Measurements from ENCODE around the gene SLC15A3. TPM values are rescaled to one million over a fixed set of nuclear protein-coding genes. Genes with fewer than 3 reads are reported as not detected.
A peak's percentile ranks its signal among the peaks of the same experiment; 100 is the strongest.

The SLC15A3 gene
- total and polyA plus RNA-seq, 3 experiments from 2014 or later, result 1.2 to 1.5 TPM; not detected in 1

DNA sequence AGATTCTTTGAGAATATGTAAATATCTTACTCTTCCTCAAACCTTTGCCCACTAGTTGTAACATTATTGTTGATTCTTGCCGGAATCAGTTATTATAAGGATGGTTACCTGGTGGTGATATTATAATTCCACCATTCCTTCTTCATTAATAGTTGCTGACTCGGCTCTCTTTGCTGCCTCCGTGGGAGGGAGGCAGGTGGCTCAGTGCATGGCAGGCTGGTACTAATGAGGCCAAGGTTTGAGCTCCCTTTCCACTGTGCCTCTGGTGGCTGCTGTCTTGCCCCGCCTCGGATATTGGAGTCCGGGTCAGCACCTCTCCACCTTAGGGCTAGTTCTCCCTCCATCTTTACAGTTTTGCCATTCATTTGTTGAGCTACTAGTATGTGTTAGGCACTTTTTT is 32.2 kb upstream of the SLC15A3 start:
- ChIA-PET POLR2A (interaction anchor here (0.6 kb wide), 1 partner anchor 9 kb away, joined by 3 read pairs; no protein-coding TSS in a partner anchor), CTCF (interaction anchor here (1.1 to 1.2 kb wide), 2 partner anchors 9 to 58 kb away, joined by 3 read pairs; no protein-coding TSS in a partner anchor)
- Mint-ChIP-seq H3K27ac (peak overlapping the region; percentile 84 to 98 (median 94)), H3K36me3 (peaks cover 10 to 84% (median 16%) of the 10 kb centered on the region in 3 donors), H3K4me3 (peak overlapping the region; percentile 27 to 85 (median 69)), H3K9me3 (no peaks in the 10 kb centered on the region), H3K4me1 (peaks cover 82 to 99% (median 95%) of the 10 kb centered on the region in 3 donors), H3K27me3 (no peaks in the 10 kb centered on the region)
- H3K36me3 ChIP-seq (ENCODE audit: insufficient read depth, low read length), result peaks cover 17% of the 10 kb centered on the region
- peaks cover 96% of the 10 kb centered on the region for H3K4me1 ChIP-seq (ENCODE audit: insufficient read depth, low read length)
- H3K27me3 ChIP-seq (ENCODE audit: insufficient read depth, low read length, poor library complexity, severe bottlenecking), result no peaks in the 10 kb centered on the region
- no peak for DNase-seq
- no peak overlapping the region for H3K27ac ChIP-seq (ENCODE audit: low read depth, low read length)
- H3K4me3 ChIP-seq (ENCODE audit: low read length), result peak overlapping the region; percentile 21
- no peaks in the 10 kb centered on the region for H3K9me3 ChIP-seq (ENCODE audit: low read length)

DNA sequence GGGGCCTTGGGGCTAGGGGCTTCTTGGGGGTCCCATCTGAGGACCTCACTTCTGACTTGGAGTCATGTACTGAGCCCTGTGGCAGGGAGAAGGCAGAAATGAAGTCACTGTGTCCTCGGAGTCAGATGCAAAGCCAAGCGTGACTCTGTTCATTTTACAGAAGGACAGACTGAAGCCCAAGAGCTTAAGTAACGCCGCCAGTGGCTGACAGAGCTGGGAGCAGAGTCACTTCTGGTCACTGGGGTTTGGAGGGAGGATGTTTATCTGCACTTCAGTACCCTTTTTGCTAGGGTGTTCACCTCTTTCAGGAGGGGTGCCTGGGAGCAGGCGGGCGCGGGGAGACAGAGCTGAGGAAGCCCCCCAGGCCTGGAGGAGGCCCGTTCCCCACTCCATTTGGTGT is 30.2 kb upstream of the SLC15A3 start:
- Mint-ChIP-seq H3K4me1 (peaks cover 86 to 99% (median 95%) of the 10 kb centered on the region in 3 donors), H3K9me3 (no peaks in the 10 kb centered on the region), H3K4me3 (peak overlapping the region; percentile 63 to 90 (median 69)), H3K27ac (peak overlapping the region; percentile 84 to 98 (median 95)), H3K36me3 (peaks cover 10 to 83% (median 13%) of the 10 kb centered on the region in 3 donors), H3K27me3 (no peaks in the 10 kb centered on the region)
- peak in 2 of 5 donors; percentile 50 to 56 for DNase-seq
- H3K4me3 ChIP-seq (ENCODE audit: low read length), result peak overlapping the region; percentile 29
- H3K36me3 ChIP-seq (ENCODE audit: insufficient read depth, low read length), result peaks cover 19% of the 10 kb centered on the region
- POLR2A ChIA-PET, result interaction anchor here (1.8 kb wide), 1 partner anchor 60 kb away, joined by 5 read pairs; no protein-coding TSS in a partner anchor
- no peak overlapping the region for H3K27ac ChIP-seq (ENCODE audit: low read depth, low read length)
- H3K27me3 ChIP-seq (ENCODE audit: insufficient read depth, low read length, poor library complexity, severe bottlenecking), result no peaks in the 10 kb centered on the region
- peaks cover 96% of the 10 kb centered on the region for H3K4me1 ChIP-seq (ENCODE audit: insufficient read depth, low read length)
- H3K9me3 ChIP-seq (ENCODE audit: low read length), result no peaks in the 10 kb centered on the region
- CTCF ChIA-PET, result interaction anchor here (0.7 to 2.0 kb wide), 7 partner anchors 10 to 67 kb away, joined by 3 to 9 read pairs (median 4); partner anchors contain the start of gene CD6

DNA sequence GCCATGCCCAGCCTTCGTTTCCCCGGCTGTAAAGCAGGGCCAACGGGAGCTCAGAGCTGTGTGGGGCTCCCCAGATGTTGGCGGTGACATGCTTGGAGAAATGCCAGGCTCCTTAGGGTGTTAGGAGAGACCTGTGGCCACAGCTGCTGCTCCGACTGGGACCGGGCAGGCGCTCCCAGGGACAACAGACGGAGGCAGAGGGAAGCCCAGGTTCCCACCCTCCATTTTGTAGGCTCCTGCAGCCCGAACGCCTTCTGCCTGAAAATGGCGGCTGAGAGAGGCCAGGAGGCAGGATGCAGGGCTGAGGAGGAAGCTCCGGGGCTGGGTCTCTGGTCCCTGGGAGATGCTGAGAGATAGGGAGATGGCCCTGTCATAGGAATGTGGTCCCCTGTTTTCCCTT is 29.5 kb upstream of the SLC15A3 start:
- Histone ChIP-seq H3K4me1 (ENCODE audit: insufficient read depth, low read length) (peaks cover 96% of the 10 kb centered on the region), H3K27ac (ENCODE audit: low read depth, low read length) (no peak overlapping the region), H3K36me3 (ENCODE audit: insufficient read depth, low read length) (peaks cover 25% of the 10 kb centered on the region), H3K27me3 (ENCODE audit: insufficient read depth, low read length, poor library complexity, severe bottlenecking) (no peaks in the 10 kb centered on the region), H3K4me3 (ENCODE audit: low read length) (peak overlapping the region; percentile 2), H3K9me3 (ENCODE audit: low read length) (no peaks in the 10 kb centered on the region)
- ChIA-PET POLR2A (interaction anchor here (1.7 to 1.8 kb wide), 2 partner anchors 61 to 99 kb away, joined by 5 to 6 read pairs; no protein-coding TSS in a partner anchor), CTCF (interaction anchor here (1.4 to 2.0 kb wide), 3 partner anchors 10 to 42 kb away, joined by 4 to 9 read pairs (median 5); partner anchors contain the start of gene CD6)
- no peak for DNase-seq
- H3K27ac Mint-ChIP-seq, result peak overlapping the region; percentile 72 to 98 (median 86)
- H3K9me3 Mint-ChIP-seq, result no peaks in the 10 kb centered on the region
- peaks cover 13 to 82% (median 14%) of the 10 kb centered on the region in 3 donors for H3K36me3 Mint-ChIP-seq
- peak overlapping the region in 6 of 7 donors; percentile 3 to 77 (median 54) for H3K4me3 Mint-ChIP-seq
- no peaks in the 10 kb centered on the region for H3K27me3 Mint-ChIP-seq
- H3K4me1 Mint-ChIP-seq, result peaks cover 84 to 99% (median 95%) of the 10 kb centered on the region in 3 donors

DNA sequence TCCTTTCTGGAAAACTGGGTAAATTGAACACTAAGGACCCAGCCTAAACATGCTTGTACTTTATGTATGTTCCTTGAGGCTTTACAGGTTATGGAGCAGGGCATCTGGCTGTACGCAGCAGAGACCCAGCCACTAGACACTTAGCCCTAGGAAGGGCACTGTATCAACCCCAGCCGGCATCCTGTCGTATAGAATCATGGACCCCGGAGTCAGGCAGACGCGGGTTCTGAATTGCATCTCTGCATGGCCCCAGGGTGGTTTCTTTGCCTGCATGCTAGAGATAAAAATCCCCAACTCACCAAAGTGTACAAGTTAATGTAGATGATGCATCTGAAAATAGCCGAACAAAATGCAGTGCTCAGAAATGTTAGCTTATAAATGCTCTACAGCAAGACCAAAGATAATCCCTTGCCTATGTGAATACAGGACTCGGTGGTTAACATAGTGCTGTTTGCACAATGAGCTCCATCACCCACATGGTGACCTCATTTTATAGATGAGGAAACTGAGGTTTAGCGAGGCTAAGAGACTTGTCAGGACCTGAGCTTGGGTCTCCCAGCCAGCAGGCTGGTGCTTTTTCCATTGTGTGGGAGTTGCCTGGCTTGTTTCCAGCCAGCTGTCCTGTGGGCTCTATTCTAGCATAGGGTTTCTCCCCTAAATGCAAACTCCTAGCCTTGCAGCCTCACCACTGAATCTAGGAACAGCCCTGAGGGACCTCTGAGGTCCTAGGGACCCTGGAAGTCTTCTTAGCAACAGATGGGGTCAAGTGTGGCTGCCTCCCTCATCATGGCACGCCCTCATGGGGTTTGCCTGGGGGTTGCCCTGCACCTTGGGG is 26.8 kb upstream of the SLC15A3 start:
- H3K27ac Mint-ChIP-seq, result peak overlapping the region; percentile 87 to 99 (median 96)
- no peaks in the 10 kb centered on the region for H3K27me3 Mint-ChIP-seq
- Histone ChIP-seq H3K4me3 (ENCODE audit: low read length) (peak overlapping the region; percentile 17), H3K27me3 (ENCODE audit: insufficient read depth, low read length, poor library complexity, severe bottlenecking) (no peaks in the 10 kb centered on the region), H3K9me3 (ENCODE audit: low read length) (no peaks in the 10 kb centered on the region), H3K36me3 (ENCODE audit: insufficient read depth, low read length) (peaks cover 27% of the 10 kb centered on the region), H3K27ac (ENCODE audit: low read depth, low read length) (peak overlapping the region; percentile 29), H3K4me1 (ENCODE audit: insufficient read depth, low read length) (peaks cover 87% of the 10 kb centered on the region)
- ChIA-PET CTCF (interaction anchor here (1.0 to 1.7 kb wide), 3 partner anchors 9 to 141 kb away, joined by 3 to 4 read pairs (median 4); no protein-coding TSS in a partner anchor), POLR2A (interaction anchor here (0.7 to 1.6 kb wide), 6 partner anchors 45 to 143 kb away, joined by 3 to 11 read pairs (median 4); no protein-coding TSS in a partner anchor)
- H3K9me3 Mint-ChIP-seq, result no peaks in the 10 kb centered on the region
- DNase-seq, result peak in 4 of 5 donors; percentile 41 to 72 (median 54)
- peaks cover 9 to 86% (median 14%) of the 10 kb centered on the region in 3 donors for H3K36me3 Mint-ChIP-seq
- peaks cover 82 to 95% (median 94%) of the 10 kb centered on the region in 3 donors for H3K4me1 Mint-ChIP-seq
- peak overlapping the region; percentile 70 to 84 (median 81) for H3K4me3 Mint-ChIP-seq

DNA sequence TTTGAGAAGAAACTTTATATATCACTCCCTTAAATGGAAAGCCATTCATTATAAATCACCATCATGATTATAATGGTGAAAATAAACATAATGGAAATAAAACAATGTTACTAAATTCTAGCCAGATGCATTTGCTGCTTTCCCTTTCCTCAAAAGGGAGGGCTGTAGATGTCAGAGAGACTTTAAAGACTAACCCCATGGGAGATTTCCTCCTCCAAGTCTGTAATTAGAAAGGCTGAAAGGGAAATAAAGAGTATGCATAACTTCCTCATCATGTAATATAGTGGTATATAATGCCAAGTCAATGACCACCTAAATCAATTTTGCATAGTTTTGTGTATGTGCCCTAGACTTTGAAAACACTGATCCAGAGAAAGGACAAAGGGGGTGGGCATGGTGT is 25.9 kb upstream of the SLC15A3 start:
- ChIA-PET POLR2A (interaction anchor here (1.5 kb wide), 1 partner anchor 8 kb away, joined by 8 read pairs; no protein-coding TSS in a partner anchor), CTCF (interaction anchor here (0.8 to 1.7 kb wide), 5 partner anchors 8 to 152 kb away, joined by 3 to 5 read pairs (median 4); no protein-coding TSS in a partner anchor)
- H3K27ac Mint-ChIP-seq, result peak overlapping the region; percentile 87 to 99 (median 96)
- Histone ChIP-seq H3K9me3 (ENCODE audit: low read length) (no peaks in the 10 kb centered on the region), H3K27ac (ENCODE audit: low read depth, low read length) (no peak overlapping the region), H3K27me3 (ENCODE audit: insufficient read depth, low read length, poor library complexity, severe bottlenecking) (no peaks in the 10 kb centered on the region), H3K4me3 (ENCODE audit: low read length) (peak overlapping the region; percentile 17), H3K4me1 (ENCODE audit: insufficient read depth, low read length) (peaks cover 80% of the 10 kb centered on the region), H3K36me3 (ENCODE audit: insufficient read depth, low read length) (peaks cover 27% of the 10 kb centered on the region)
- H3K27me3 Mint-ChIP-seq, result no peaks in the 10 kb centered on the region
- H3K36me3 Mint-ChIP-seq, result peaks cover 4 to 86% (median 10%) of the 10 kb centered on the region in 3 donors
- peak overlapping the region; percentile 49 to 88 (median 77) for H3K4me3 Mint-ChIP-seq
- no peaks in the 10 kb centered on the region for H3K9me3 Mint-ChIP-seq
- H3K4me1 Mint-ChIP-seq, result peaks cover 79 to 91% (median 87%) of the 10 kb centered on the region in 3 donors
- DNase-seq, result no peak

DNA sequence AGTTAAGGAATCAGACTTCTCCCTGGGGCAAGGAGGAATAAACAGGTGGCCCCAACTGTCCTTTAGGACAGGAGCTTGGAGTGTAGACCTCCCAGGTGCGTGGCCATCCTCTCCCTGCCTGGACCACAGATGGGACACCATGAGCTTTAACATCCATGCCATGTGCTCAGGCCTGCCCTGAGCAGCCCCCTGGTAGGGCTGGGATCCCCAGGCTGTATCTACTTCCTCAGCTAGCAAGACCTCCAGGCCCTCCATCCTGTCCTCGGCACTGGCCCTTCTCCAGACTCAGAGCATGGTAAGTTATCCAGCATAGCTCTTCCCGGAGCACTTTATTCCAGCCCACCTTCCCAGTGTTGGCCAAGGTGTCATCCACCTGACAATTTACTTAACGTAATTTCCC is 25.2 kb upstream of the SLC15A3 start:
- Mint-ChIP-seq H3K27ac (peak overlapping the region; percentile 73 to 99 (median 94)), H3K4me1 (peaks cover 74 to 85% (median 81%) of the 10 kb centered on the region in 3 donors), H3K4me3 (peak overlapping the region; percentile 19 to 88 (median 70)), H3K9me3 (no peaks in the 10 kb centered on the region), H3K27me3 (peaks cover 0 to 1% of the 10 kb centered on the region in 2 donors), H3K36me3 (peaks cover 10 to 86% (median 10%) of the 10 kb centered on the region in 3 donors)
- ChIA-PET CTCF (interaction anchor here (0.8 to 1.7 kb wide), 10 partner anchors 8 to 152 kb away, joined by 3 to 5 read pairs (median 4); no protein-coding TSS in a partner anchor), POLR2A (interaction anchor here (0.7 to 1.5 kb wide), 2 partner anchors 9 to 11 kb away, joined by 4 to 8 read pairs; no protein-coding TSS in a partner anchor)
- no peak overlapping the region for H3K4me3 ChIP-seq (ENCODE audit: low read length)
- no peak for DNase-seq
- H3K9me3 ChIP-seq (ENCODE audit: low read length), result no peaks in the 10 kb centered on the region
- H3K4me1 ChIP-seq (ENCODE audit: insufficient read depth, low read length), result peaks cover 74% of the 10 kb centered on the region
- H3K27me3 ChIP-seq (ENCODE audit: insufficient read depth, low read length, poor library complexity, severe bottlenecking), result no peaks in the 10 kb centered on the region
- no peak overlapping the region for H3K27ac ChIP-seq (ENCODE audit: low read depth, low read length)
- H3K36me3 ChIP-seq (ENCODE audit: insufficient read depth, low read length), result peaks cover 27% of the 10 kb centered on the region

DNA sequence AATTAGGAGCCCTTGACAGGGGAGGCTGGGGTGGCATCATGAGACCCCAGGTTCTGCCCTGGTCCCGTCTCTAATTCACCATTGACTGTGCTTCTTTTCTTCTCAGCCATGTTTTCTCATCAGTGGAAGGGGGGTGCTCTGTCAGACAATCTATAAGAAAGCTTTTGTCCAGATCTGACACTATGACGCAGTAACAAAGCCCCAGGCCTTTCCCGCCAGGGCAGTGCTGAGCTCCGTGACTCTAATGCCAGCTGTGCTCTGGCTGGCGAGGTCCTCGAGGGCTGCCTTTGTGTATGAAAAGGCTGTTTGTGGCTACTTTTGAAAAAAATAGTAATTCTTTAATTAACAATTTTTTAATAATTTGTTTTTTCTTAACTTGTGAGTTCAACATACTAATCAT is 22.8 kb upstream of the SLC15A3 start:
- DNase-seq, result no peak
- no peaks in the 10 kb centered on the region for H3K27me3 ChIP-seq (ENCODE audit: insufficient read depth, low read length, poor library complexity, severe bottlenecking)
- peaks cover 0 to 1% of the 10 kb centered on the region in 2 donors for H3K27me3 Mint-ChIP-seq
- peaks cover 64% of the 10 kb centered on the region for H3K4me1 ChIP-seq (ENCODE audit: insufficient read depth, low read length)
- peaks cover 69 to 78% (median 73%) of the 10 kb centered on the region in 3 donors for H3K4me1 Mint-ChIP-seq
- no peaks in the 10 kb centered on the region for H3K9me3 ChIP-seq (ENCODE audit: low read length)
- H3K36me3 ChIP-seq (ENCODE audit: insufficient read depth, low read length), result peaks cover 21% of the 10 kb centered on the region
- no peaks in the 10 kb centered on the region for H3K9me3 Mint-ChIP-seq
- ChIA-PET CTCF (interaction anchor here (0.9 to 1.4 kb wide), 2 partner anchors 10 to 106 kb away, joined by 3 to 7 read pairs; no protein-coding TSS in a partner anchor), POLR2A (interaction anchor here (0.9 to 1.4 kb wide), 2 partner anchors 51 to 137 kb away, joined by 3 to 4 read pairs; no protein-coding TSS in a partner anchor)
- H3K36me3 Mint-ChIP-seq, result peaks cover 12 to 70% (median 12%) of the 10 kb centered on the region in 3 donors
- H3K4me3 Mint-ChIP-seq, result peak overlapping the region; percentile 90 to 97 (median 93)
- peak overlapping the region; percentile 90 for H3K27ac ChIP-seq (ENCODE audit: low read depth, low read length)
- peak overlapping the region; percentile 93 for H3K4me3 ChIP-seq (ENCODE audit: low read length)
- H3K27ac Mint-ChIP-seq, result peak overlapping the region; percentile 85 to 99 (median 94)
